Right lobe of liver (tissue), 4 donors: ENCODE measurements around the gene TNIK.

ENCODE experiments used
- POLR2A ChIP-seq: fragments of 450-650 bp; IDR thresholded peaks from one replicate; pipeline ENCODE4 v1.6.1; 2017; ENCODE audit warnings: antibody characterized with exemption, mild to moderate bottlenecking
- TF ChIP-seq, protein P1 (sequence below), 4 donors: fragments of 200-600 bp in 3 of 4; fragments of 450-650 bp in 1 of 4; IDR thresholded peaks; one replicate each; pipeline versions ENCODE4 v1.5.1 to v1.8.0; 2016 to 2022; ENCODE audit warnings: antibody characterized with exemption in 4 of 4, mild to moderate bottlenecking in 2 of 4
- donor health status: DM: no; HTN: no; CAD: no.
- donor health status: DM: no; HTN: no; CAD: no.
- donor health status: DM: no; HTN: yes; CAD: no.

DNA sequence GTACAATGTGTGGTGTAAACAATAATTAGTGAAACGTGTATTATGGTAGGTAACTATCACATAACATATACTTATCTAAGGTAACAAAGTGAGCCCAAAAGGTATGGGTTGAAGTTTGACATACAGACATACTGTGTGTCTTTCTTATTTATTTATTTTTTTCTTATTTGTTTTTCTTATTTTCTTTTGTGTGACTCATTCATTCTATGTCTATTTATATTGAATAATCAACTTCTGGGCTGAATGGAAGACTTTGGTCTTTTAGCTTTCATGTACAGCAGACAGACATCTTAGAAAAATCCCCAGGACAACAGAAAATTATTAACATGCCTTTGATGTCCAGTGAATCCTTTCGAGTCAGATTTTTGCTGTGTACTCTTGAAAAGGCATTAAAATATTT is 233.4 kb downstream of the TNIK start:
- TF ChIP-seq, protein P1, sequence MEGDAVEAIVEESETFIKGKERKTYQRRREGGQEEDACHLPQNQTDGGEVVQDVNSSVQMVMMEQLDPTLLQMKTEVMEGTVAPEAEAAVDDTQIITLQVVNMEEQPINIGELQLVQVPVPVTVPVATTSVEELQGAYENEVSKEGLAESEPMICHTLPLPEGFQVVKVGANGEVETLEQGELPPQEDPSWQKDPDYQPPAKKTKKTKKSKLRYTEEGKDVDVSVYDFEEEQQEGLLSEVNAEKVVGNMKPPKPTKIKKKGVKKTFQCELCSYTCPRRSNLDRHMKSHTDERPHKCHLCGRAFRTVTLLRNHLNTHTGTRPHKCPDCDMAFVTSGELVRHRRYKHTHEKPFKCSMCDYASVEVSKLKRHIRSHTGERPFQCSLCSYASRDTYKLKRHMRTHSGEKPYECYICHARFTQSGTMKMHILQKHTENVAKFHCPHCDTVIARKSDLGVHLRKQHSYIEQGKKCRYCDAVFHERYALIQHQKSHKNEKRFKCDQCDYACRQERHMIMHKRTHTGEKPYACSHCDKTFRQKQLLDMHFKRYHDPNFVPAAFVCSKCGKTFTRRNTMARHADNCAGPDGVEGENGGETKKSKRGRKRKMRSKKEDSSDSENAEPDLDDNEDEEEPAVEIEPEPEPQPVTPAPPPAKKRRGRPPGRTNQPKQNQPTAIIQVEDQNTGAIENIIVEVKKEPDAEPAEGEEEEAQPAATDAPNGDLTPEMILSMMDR (IDR thresholded peaks at IDR 0.05), result no peak
- no peak for TF ChIP-seq POLR2A
